Stomach (tissue), 9 donors: ENCODE measurements around the gene SNX2. TPM values are rescaled to one million over a fixed set of nuclear protein-coding genes. Genes with fewer than 3 reads are reported as not detected.

Experiments
- DNase-seq, 2 donors: peaks; one replicate each; pipeline versions ENCODE4 v3.0.0 to v3.0.0-alpha.2; 2013 to 2019
- H3K27ac ChIP-seq, 5 donors: fragments of 200-600 bp in 4 of 5; sonication (generic) in 4 of 5; one replicate each; pipeline ENCODE4 v1.5.1; 2013 to 2019; ENCODE audit warnings: mild to moderate bottlenecking in 1 of 5, moderate library complexity in 1 of 5
- H3K27me3 ChIP-seq, 3 donors: fragments of 200-600 bp; sonication (generic); one replicate each; pipeline ENCODE4 v1.5.1; 2017 to 2019; ENCODE audit warnings: mixed run types in 1 of 3
- H3K36me3 ChIP-seq, 4 donors: fragments of 200-600 bp; sonication (generic); 1 replicate in 3 of 4; 2 replicates in 1 of 4; pipeline ENCODE4 v1.5.1; 2016 to 2019
- H3K4me1 ChIP-seq, 4 donors: fragments of 200-600 bp; sonication (generic); one replicate each; pipeline ENCODE4 v1.5.1; 2016 to 2019
- H3K4me3 ChIP-seq, 4 donors: fragments of 200-600 bp; sonication (generic) in 3 of 4; one replicate each; pipeline ENCODE4 v1.5.1; 2016 to 2019; ENCODE audit warnings: mild to moderate bottlenecking in 1 of 4
- H3K9me3 ChIP-seq, 4 donors: fragments of 200-600 bp; sonication (generic); one replicate each; pipeline ENCODE4 v1.5.1; 2016 to 2019
- EP300 ChIP-seq: sonication (generic); formaldehyde crosslinking; IDR thresholded peaks from one replicate; pipeline ENCODE4 v1.6.1; 2017; ENCODE audit warnings: antibody characterized with exemption
- POLR2A ChIP-seq, 4 donors: fragments of 450-650 bp; IDR thresholded peaks; one replicate each; pipeline ENCODE4 v1.6.1; 2016; ENCODE audit warnings: antibody characterized with exemption in 4 of 4, control low read depth in 2 of 4, mild to moderate bottlenecking in 1 of 4, moderate library complexity in 1 of 4
- POLR2AphosphoS5 ChIP-seq, 3 donors: sonication (generic); formaldehyde crosslinking; IDR thresholded peaks; one replicate each; pipeline ENCODE4 v1.6.1; 2016; ENCODE audit warnings: antibody characterized with exemption in 3 of 3
- whole genome bisulfite sequencing, 5 donors: extraction: QIAGEN DNeasy Blood & Tissue Kit in 3 of 5; methylation state at CpG; one replicate each; pipeline versions ENCODE4 v1.1.5 to v1.1.7; 2013 to 2018; 5-methylcytosine and 5-hydroxymethylcytosine counted together
- intact Hi-C: fragments of 100-400 bp; cut with DNase I; formaldehyde crosslinking; loops from one replicate; pipeline ENCODE4 v1.15.1; 2023; ENCODE audit warnings: low total_unique reads
- polyA plus RNA-seq, 3 donors: library from polyadenylated mRNA; stranded (reverse); fragments of 200-250 nt; gene quantifications; one replicate each; pipeline ENCODE4 v1.2.3, GENCODE V29; 2013
- total RNA-seq, 5 donors: library from RNA; depleted of rRNA; stranded (reverse); fragments of >200 nt; gene quantifications; one replicate each; pipeline versions ENCODE4 v1.1.0 to v1.2.3, GENCODE V29; 2014 to 2016
- TF ChIP-seq, protein P1 (sequence below), 7 experiments: fragments of 450-650 bp in 4 of 7; fragments of 200-600 bp in 3 of 7; sonication (generic) in 3 of 7; IDR thresholded peaks; one replicate each; pipeline ENCODE4 v1.5.1; 2016 to 2019; ENCODE audit warnings: antibody characterized with exemption in 7 of 7, control low read depth in 2 of 7, mild to moderate bottlenecking in 1 of 7
- donor health status: healthy with polysubstance abuse.
- donor health status: Bipolar disorder and iron deficiency.
- donor health status: healthy.

Gene SNX2
- total and polyA plus RNA-seq, 8 donors, result 22.8 to 504 (median 52.8) TPM

DNA sequence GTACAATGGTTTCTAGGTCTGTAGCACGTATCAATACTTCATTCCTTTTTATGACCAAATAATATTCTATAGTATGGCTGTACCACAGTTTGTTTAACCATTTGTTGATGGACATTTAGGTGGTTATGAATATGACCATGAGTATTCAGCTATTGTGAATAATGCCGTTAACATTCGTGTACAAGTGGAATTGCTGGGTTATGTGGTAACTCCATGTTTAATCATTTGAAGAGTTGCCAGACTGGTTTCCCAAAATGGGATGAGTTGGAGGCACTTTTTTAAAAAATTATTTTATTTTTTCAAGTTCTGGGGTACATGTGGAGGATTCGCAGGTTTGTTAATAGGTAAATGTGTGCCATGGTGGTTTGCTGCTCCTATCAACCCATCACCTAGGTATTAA, 4.6 kb downstream of the SNX2 start:
- no peaks in the 10 kb centered on the region for H3K9me3 ChIP-seq
- no peak overlapping the region for H3K27ac ChIP-seq
- 77 to 90% (median 85%) methylated on average over 4 of the region's 4 CpGs for WGBS, 5 donors
- TF ChIP-seq POLR2A (IDR thresholded peaks at IDR 0.05) (no peak), EP300 (no peak)
- intact Hi-C loops, result loop anchor here (10.0 kb wide), 1 partner anchor 65 kb away; the partner anchor contains the start of gene SNX24
- H3K4me1 ChIP-seq, result peaks cover 17 to 39% (median 28%) of the 10 kb centered on the region in 4 donors
- no peaks in the 10 kb centered on the region for H3K36me3 ChIP-seq
- no peak overlapping the region for H3K4me3 ChIP-seq
- DNase-seq, result no peak
- no peaks in the 10 kb centered on the region for H3K27me3 ChIP-seq

DNA sequence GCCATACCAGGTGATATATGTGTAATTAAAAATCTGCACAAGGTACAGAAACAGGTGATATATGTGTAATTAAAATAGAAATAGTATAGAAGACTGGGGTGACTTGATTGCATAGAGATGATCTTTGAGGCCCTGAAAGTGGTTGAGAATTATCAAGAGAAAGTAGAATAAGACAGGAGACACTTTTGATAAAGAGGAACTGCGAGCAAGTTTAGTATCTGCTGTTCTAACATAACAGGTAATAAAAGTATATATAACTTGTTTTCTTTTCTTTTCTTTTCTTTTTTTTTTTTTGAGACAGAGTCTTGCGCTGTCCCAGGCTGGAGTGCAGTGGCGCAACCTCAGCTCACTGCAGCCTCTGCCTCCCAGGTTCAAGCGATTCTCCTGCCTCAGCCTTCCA, 5.4 kb downstream of the SNX2 start:
- no peaks in the 10 kb centered on the region for H3K27me3 ChIP-seq
- H3K36me3 ChIP-seq, result no peaks in the 10 kb centered on the region
- no peak for TF ChIP-seq EP300
- TF ChIP-seq POLR2AphosphoS5 (IDR thresholded peaks at IDR 0.05), result no peak
- TF ChIP-seq, protein P1, sequence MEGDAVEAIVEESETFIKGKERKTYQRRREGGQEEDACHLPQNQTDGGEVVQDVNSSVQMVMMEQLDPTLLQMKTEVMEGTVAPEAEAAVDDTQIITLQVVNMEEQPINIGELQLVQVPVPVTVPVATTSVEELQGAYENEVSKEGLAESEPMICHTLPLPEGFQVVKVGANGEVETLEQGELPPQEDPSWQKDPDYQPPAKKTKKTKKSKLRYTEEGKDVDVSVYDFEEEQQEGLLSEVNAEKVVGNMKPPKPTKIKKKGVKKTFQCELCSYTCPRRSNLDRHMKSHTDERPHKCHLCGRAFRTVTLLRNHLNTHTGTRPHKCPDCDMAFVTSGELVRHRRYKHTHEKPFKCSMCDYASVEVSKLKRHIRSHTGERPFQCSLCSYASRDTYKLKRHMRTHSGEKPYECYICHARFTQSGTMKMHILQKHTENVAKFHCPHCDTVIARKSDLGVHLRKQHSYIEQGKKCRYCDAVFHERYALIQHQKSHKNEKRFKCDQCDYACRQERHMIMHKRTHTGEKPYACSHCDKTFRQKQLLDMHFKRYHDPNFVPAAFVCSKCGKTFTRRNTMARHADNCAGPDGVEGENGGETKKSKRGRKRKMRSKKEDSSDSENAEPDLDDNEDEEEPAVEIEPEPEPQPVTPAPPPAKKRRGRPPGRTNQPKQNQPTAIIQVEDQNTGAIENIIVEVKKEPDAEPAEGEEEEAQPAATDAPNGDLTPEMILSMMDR (IDR thresholded peaks at IDR 0.05), result no peak
- TF ChIP-seq POLR2A (IDR thresholded peaks at IDR 0.05), result no peak
- peaks cover 0 to 4% (median 1%) of the 10 kb centered on the region in 4 donors for H3K9me3 ChIP-seq
- no peak for DNase-seq
- peaks cover 17 to 38% (median 27%) of the 10 kb centered on the region in 4 donors for H3K4me1 ChIP-seq
- intact Hi-C loops, result no loop called here
- H3K4me3 ChIP-seq, result no peak overlapping the region
- WGBS, 5 donors, result 92 to 97% (median 95%) methylated on average over 4 of the region's 4 CpGs
- H3K27ac ChIP-seq, result no peak overlapping the region

DNA sequence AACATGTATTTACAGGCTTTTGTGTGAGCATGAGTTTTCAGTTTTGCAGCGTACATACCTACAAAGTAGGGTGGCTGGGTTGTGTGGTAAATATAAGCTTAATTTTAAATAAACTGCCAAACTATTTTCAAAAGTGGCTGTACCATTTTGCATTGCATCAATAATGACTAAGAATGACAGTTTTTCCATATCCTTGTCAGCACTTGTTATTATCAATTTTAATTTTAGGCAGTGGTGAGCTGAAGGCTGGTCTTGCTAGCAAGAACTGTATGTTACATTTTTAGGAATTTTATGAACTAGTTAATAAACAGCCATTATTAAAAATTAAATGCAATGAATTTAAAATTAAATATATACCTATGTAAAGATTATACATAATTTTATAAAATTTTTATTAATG, 6.6 kb downstream of the SNX2 start:
- no peak overlapping the region for H3K4me3 ChIP-seq
- intact Hi-C loops, result no loop called here
- no peaks in the 10 kb centered on the region for H3K27me3 ChIP-seq
- peaks cover 8 to 32% (median 21%) of the 10 kb centered on the region in 4 donors for H3K4me1 ChIP-seq
- no peak overlapping the region for H3K27ac ChIP-seq
- WGBS, 5 donors, result 0 to 100% (median 95%) methylated on average over 1 of the region's 1 CpG
- peaks cover 0 to 10% (median 5%) of the 10 kb centered on the region in 4 donors for H3K9me3 ChIP-seq
- no peaks in the 10 kb centered on the region for H3K36me3 ChIP-seq
- DNase-seq, result no peak
- TF ChIP-seq POLR2A (IDR thresholded peaks at IDR 0.05) (no peak), EP300 (no peak), POLR2AphosphoS5 (IDR thresholded peaks at IDR 0.05) (no peak)

DNA sequence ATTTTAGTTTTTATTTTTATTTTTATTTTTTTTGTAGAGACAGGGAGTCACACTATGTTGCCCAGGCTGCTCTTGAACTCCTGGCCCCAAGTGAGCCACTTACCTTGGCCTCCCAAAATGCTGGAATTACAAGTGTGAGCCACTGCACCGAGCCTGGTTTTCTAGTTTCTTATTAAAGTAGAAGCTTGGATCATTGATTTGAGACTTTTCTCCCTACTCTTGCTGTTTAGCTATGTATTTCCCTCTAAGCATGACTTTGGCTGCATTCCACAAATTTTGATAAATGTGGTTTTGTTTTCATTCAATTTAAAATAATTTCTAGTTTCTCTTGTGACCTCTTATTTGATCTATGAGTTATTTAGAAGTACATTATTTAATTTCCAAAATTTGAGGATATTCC, 10.4 kb downstream of the SNX2 start:
- Histone ChIP-seq H3K4me3 (no peak overlapping the region), H3K27me3 (no peaks in the 10 kb centered on the region), H3K4me1 (peaks cover 0 to 13% (median 6%) of the 10 kb centered on the region in 4 donors), H3K36me3 (peaks cover 0 to 4% (median 0%) of the 10 kb centered on the region in 4 donors), H3K27ac (no peak overlapping the region), H3K9me3 (peaks cover 0 to 10% (median 5%) of the 10 kb centered on the region in 4 donors)
- no peak for DNase-seq
- no peak for TF ChIP-seq EP300
- TF ChIP-seq, protein P1 (IDR thresholded peaks at IDR 0.05), result no peak
- no peak for TF ChIP-seq POLR2AphosphoS5 (IDR thresholded peaks at IDR 0.05)
- no peak for TF ChIP-seq POLR2A (IDR thresholded peaks at IDR 0.05)
- 95 to 100% (median 96%) methylated on average over 1 of the region's 1 CpG for WGBS, 5 donors
- intact Hi-C loops, result no loop called here

DNA sequence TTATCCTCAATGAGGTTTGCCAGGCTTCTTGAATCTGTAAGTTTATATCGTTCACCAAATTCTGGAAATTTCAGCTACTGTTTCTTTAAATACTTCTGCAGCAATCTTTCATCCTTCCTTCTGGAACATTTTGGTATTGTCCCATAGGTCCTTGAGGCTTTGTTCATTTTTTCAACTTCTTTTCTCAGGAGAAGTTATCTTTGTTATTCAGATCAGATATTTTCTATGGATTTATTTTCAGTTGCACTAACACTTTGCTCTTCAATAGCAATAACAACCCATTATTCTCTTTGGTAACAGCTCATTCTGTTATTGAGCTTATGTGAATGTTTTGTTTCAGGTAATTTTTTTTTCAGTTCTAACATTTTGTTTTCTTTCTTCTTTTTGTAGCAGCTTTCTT, 13.5 kb downstream of the SNX2 start:
- TF ChIP-seq EP300, result no peak
- TF ChIP-seq POLR2A (IDR thresholded peaks at IDR 0.05), result no peak
- no peak for TF ChIP-seq POLR2AphosphoS5 (IDR thresholded peaks at IDR 0.05)
- TF ChIP-seq, protein P1 (IDR thresholded peaks at IDR 0.05), result no peak
- Histone ChIP-seq H3K27ac (no peak overlapping the region), H3K4me1 (peaks cover 0 to 13% (median 7%) of the 10 kb centered on the region in 4 donors), H3K27me3 (no peaks in the 10 kb centered on the region), H3K9me3 (peaks cover 0 to 10% (median 5%) of the 10 kb centered on the region in 4 donors), H3K4me3 (no peak overlapping the region), H3K36me3 (peaks cover 0 to 6% (median 0%) of the 10 kb centered on the region in 4 donors)
- DNase-seq, result no peak
- intact Hi-C loops, result no loop called here
- 83 to 100% (median 96%) methylated on average over 1 of the region's 1 CpG for WGBS, 5 donors
